Vagina (tissue), 2 donors: ENCODE measurements around the gene KRTAP4-9.

ENCODE experiments used
- POLR2A ChIP-seq, 2 donors: fragments of 450-650 bp; IDR thresholded peaks; one replicate each; pipeline ENCODE4 v1.6.1; 2017; ENCODE audit warnings: antibody characterized with exemption in 2 of 2, mild to moderate bottlenecking in 2 of 2, moderate library complexity in 2 of 2
- TF ChIP-seq, protein P1 (sequence below), 3 experiments: fragments of 450-650 bp in 2 of 3; fragments of 200-600 bp in 1 of 3; sonication (generic) in 1 of 3; IDR thresholded peaks; one replicate each; pipeline ENCODE4 v1.5.1; 2017 to 2019; ENCODE audit warnings: antibody characterized with exemption in 3 of 3, mild to moderate bottlenecking in 2 of 3, moderate library complexity in 2 of 3

DNA sequence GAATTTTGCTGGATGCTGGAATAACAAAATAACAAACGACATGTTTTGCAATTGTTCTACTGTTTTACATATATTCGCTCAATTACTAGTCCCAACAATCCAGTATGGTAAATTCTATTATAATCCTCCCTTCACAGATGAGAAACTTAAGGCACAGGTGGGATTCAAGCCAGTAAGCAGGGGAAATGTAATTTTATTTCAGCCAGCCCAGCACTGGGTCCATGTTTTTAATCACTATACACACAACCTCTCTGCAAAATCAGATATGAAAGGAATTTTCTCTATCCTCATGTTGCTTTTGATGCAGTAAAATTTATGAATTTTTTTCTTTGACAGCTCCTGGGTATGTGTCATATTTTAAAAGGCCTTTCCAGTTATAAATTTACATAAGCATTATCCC, 40.1 kb downstream of the KRTAP4-9 start:
- TF ChIP-seq, protein P1, sequence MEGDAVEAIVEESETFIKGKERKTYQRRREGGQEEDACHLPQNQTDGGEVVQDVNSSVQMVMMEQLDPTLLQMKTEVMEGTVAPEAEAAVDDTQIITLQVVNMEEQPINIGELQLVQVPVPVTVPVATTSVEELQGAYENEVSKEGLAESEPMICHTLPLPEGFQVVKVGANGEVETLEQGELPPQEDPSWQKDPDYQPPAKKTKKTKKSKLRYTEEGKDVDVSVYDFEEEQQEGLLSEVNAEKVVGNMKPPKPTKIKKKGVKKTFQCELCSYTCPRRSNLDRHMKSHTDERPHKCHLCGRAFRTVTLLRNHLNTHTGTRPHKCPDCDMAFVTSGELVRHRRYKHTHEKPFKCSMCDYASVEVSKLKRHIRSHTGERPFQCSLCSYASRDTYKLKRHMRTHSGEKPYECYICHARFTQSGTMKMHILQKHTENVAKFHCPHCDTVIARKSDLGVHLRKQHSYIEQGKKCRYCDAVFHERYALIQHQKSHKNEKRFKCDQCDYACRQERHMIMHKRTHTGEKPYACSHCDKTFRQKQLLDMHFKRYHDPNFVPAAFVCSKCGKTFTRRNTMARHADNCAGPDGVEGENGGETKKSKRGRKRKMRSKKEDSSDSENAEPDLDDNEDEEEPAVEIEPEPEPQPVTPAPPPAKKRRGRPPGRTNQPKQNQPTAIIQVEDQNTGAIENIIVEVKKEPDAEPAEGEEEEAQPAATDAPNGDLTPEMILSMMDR (IDR thresholded peaks at IDR 0.05) = no peak
- TF ChIP-seq POLR2A (IDR thresholded peaks at IDR 0.05) = no peak
